HUDEP-2 (cell line): Measurements from ENCODE around the gene ACAT2.
"Not testable (repeated sequence)": the region's sequence is repeated elsewhere in the genome, so short reads cannot be mapped to it uniquely, and the experiment has no call there.

Experiments
- DNase-seq, 76 experiments: peaks; one replicate each; lab custom pipeline; 2025; ENCODE audit not compliant: unreplicated experiment in 76 of 76; lab: John Stamatoyannopoulos, UW

Gene ACAT2

GRCh38 chr6:159729598-159730331, 32.1 kb upstream of the ACAT2 start:
- DNase-seq, result no peak

- no peak for DNase-seq
Measured at GRCh38 chr6:159730332-159730676, 31.5 kb upstream of the ACAT2 start.

- not testable (repeated sequence) for DNase-seq
Measured at GRCh38 chr6:159732550-159732949, 29.3 kb upstream of the ACAT2 start.

- not testable (repeated sequence) for DNase-seq
Measured at GRCh38 chr6:159733395-159733794, 28.4 kb upstream of the ACAT2 start.

- no peak for DNase-seq
Measured at GRCh38 chr6:159736908-159737307, 24.9 kb upstream of the ACAT2 start.

GRCh38 chr6:159739341-159739740, 22.5 kb upstream of the ACAT2 start:
- DNase-seq, result no peak

GRCh38 chr6:159742165-159742564, 19.7 kb upstream of the ACAT2 start:
- no peak for DNase-seq

GRCh38 chr6:159745081-159745480, 16.8 kb upstream of the ACAT2 start:
- DNase-seq, result no peak

- DNase-seq, result no peak
Measured at GRCh38 chr6:159746759-159747158, 15.1 kb upstream of the ACAT2 start.

GRCh38 chr6:159748127-159748526, 13.7 kb upstream of the ACAT2 start:
- DNase-seq, result not testable (repeated sequence)

GRCh38 chr6:159751448-159751847, 10.4 kb upstream of the ACAT2 start:
- DNase-seq, result no peak

GRCh38 chr6:159753081-159753872, 8.6 kb upstream of the ACAT2 start:
- no peak for DNase-seq

- DNase-seq, result no peak
Measured at GRCh38 chr6:159754401-159754800, 7.4 kb upstream of the ACAT2 start.

- DNase-seq, result no peak
Measured at GRCh38 chr6:159754959-159755914, 6.6 kb upstream of the ACAT2 start.

GRCh38 chr6:159756508-159756907, 5.3 kb upstream of the ACAT2 start:
- no peak for DNase-seq

GRCh38 chr6:159758031-159759001, 3.5 kb upstream of the ACAT2 start:
- no peak for DNase-seq

- no peak for DNase-seq
Measured at GRCh38 chr6:159759645-159760044, 2.2 kb upstream of the ACAT2 start.

GRCh38 chr6:159760602-159761057, 1.2 kb upstream of the ACAT2 start:
- no peak for DNase-seq

- DNase-seq, result peak in 9 of 76 experiments; percentile 13 to 83 (median 43)
Measured at GRCh38 chr6:159761129-159761872, 544 bp upstream of the ACAT2 start.
